GM12878 (cell line): ENCODE results near the gene NDUFB4. TPM values are rescaled to one million over a fixed set of nuclear protein-coding genes. Genes with fewer than 3 reads are reported as not detected.

ENCODE experiments used
- ATAC-seq: fragments of 200-7000 bp; cut with Tn5 transposase; 3 replicates; pipeline ENCODE4 v1.9.1; 2020; ENCODE audit warnings: mild to moderate bottlenecking, moderate library complexity
- BruUV-seq: library from RNA; stranded (reverse); fragments of 400-500 nt; replicated peaks from 2 replicates; lab custom pipeline; 2021; lab: Mats Ljungman, UMichigan
- CTCF ChIA-PET: fragments of 300-600 bp; sonication (Branson Sonifier 250); formaldehyde crosslinking; extraction: SDS; loops from one replicate; lab custom pipeline; 2021; ENCODE audit warnings: inconsistent platforms; lab: Yijun Ruan, JAX
- POLR2A ChIA-PET: fragments of 350-600 bp; formaldehyde crosslinking; extraction: SDS; loops from one replicate; lab custom pipeline; 2021; ENCODE audit warnings: inconsistent platforms; lab: Charles Lee
- RAD21 ChIA-PET: fragments of 300-600 bp; sonication (Branson Sonifier 250); formaldehyde crosslinking; loops from one replicate; lab custom pipeline; 2023; ENCODE audit warnings: antibody characterized with exemption; ENCODE audit not compliant: unreplicated experiment; lab: Charles Lee
- SMC1A ChIA-PET: fragments of 300-600 bp; sonication (Branson Sonifier 250); formaldehyde crosslinking; loops from one replicate; lab custom pipeline; 2023; ENCODE audit not compliant: unreplicated experiment, uncharacterized antibody; lab: Charles Lee
- DNase-seq: peaks from one replicate; pipeline ENCODE4 v3.0.0-alpha.2; 2011; ENCODE audit warnings: low read depth, low spot score
- FAIRE-seq: peaks from 3 replicates; lab custom pipeline; 2011; peaks lifted over from hg19 to GRCh38; lab: Jason Lieb, UNC
- H2AFZ ChIP-seq: 2 replicates; pipeline ENCODE4 v1.6.0; 2011; ENCODE audit warnings: low read depth, low read length, control low read depth; ENCODE audit not compliant: control insufficient read depth
- H3K27ac ChIP-seq: 2 replicates; pipeline ENCODE4 v1.5.1; 2011; ENCODE audit warnings: control low read depth; ENCODE audit not compliant: control insufficient read depth, insufficient read depth
- H3K27me3 ChIP-seq, 2 experiments: replicated peaks in 1 of 2; 2 replicates each; pipeline versions ENCODE4 v1.6.0 to v1.6.1; 2011; ENCODE audit warnings: low read length in 1 of 2; ENCODE audit not compliant: control insufficient read depth in 2 of 2, insufficient read depth in 2 of 2
- H3K36me3 ChIP-seq, 2 experiments: 2 replicates each; pipeline ENCODE4 v1.5.1; 2011; ENCODE audit warnings: low read length in 1 of 2; ENCODE audit not compliant: control insufficient read depth in 2 of 2, insufficient read depth in 2 of 2
- H3K4me1 ChIP-seq: 2 replicates; pipeline ENCODE4 v1.6.1; 2011; ENCODE audit warnings: mild to moderate bottlenecking, low read length, moderate library complexity, mixed read lengths; ENCODE audit not compliant: control insufficient read depth, insufficient read depth
- H3K4me2 ChIP-seq: 2 replicates; pipeline ENCODE4 v1.6.0; 2011; ENCODE audit warnings: control low read depth; ENCODE audit not compliant: control insufficient read depth, insufficient read depth
- H3K4me3 ChIP-seq: fragments of 200-600 bp; sonication (generic); 2 replicates; pipeline ENCODE4 v1.5.1; 2016
- H3K79me2 ChIP-seq: 2 replicates; pipeline ENCODE4 v1.6.0; 2011; ENCODE audit warnings: low read length; ENCODE audit not compliant: control insufficient read depth, insufficient read depth
- H3K9ac ChIP-seq: 2 replicates; pipeline ENCODE4 v1.8.0; 2011; ENCODE audit warnings: low read length, control low read depth, mixed read lengths; ENCODE audit not compliant: control insufficient read depth, insufficient read depth
- H3K9me3 ChIP-seq: replicated peaks from 3 replicates; pipeline ENCODE4 v1.5.1; 2011; ENCODE audit warnings: mild to moderate bottlenecking, low read length; ENCODE audit not compliant: control insufficient read depth, insufficient read depth
- H4K20me1 ChIP-seq: 2 replicates; pipeline ENCODE4 v1.6.0; 2011; ENCODE audit not compliant: control insufficient read depth, insufficient read depth
- CBX3 ChIP-seq: fragments of 200-600 bp; sonication (generic); IDR thresholded peaks from 2 replicates; pipeline ENCODE4 v1.6.1; 2016; ENCODE audit warnings: low read depth, borderline replicate concordance
- GATAD2B ChIP-seq: fragments of 450-650 bp; conservative IDR thresholded peaks from 2 replicates; pipeline ENCODE4 v1.6.1; 2017; ENCODE audit warnings: low read depth, mild to moderate bottlenecking, moderate library complexity
- IKZF2 ChIP-seq, 2 experiments: fragments of 450-650 bp; IDR thresholded peaks; 2 replicates each; pipeline ENCODE4 v1.6.1; 2017; ENCODE audit warnings: mild to moderate bottlenecking in 2 of 2, moderate library complexity in 2 of 2
- PAX8 ChIP-seq: fragments of 450-650 bp; IDR thresholded peaks from 2 replicates; pipeline ENCODE4 v1.6.1; 2017; ENCODE audit warnings: mild to moderate bottlenecking, moderate library complexity
- ZBTB11 ChIP-seq: fragments of 450-650 bp; formaldehyde crosslinking; IDR thresholded peaks from 2 replicates; pipeline ENCODE4 v1.5.0; 2022; ENCODE audit warnings: mild to moderate bottlenecking, missing genetic modification characterization
- ZSCAN29 ChIP-seq: fragments of 450-650 bp; IDR thresholded peaks from 2 replicates; pipeline ENCODE4 v1.6.1; 2017; ENCODE audit warnings: mild to moderate bottlenecking, moderate library complexity
- whole genome bisulfite sequencing: methylation state at CpG from one replicate; pipeline ENCODE4 v1.1.6; 2016; ENCODE audit warnings: low lambda C conversion rate; ENCODE audit not compliant: insufficient replicate concordance, insufficient coverage; ENCODE audit errors: missing lambda C conversion rate; 5-methylcytosine and 5-hydroxymethylcytosine counted together
- in situ Hi-C: fragments of 300-500 bp; cut with MboI; formaldehyde crosslinking; loops from 9 replicates; pipeline ENCODE4 v1.14.3; 2018; ENCODE audit warnings: mixed read lengths
- intact Hi-C: fragments of 100-400 bp; cut with micrococcal nuclease; formaldehyde crosslinking; loops from one replicate; pipeline ENCODE4 v1.14.2; 2022; ENCODE audit not compliant: unreplicated experiment
- polyA plus RNA-seq, 11 experiments: library from polyadenylated mRNA; depleted of rRNA in 4 of 11; unstranded in 6 of 11; stranded (reverse) in 5 of 11; fragments of >200 nt; fragmentation: Nextera tagmentation in 4 of 11; fragmentation: Illumina TruSeq in 1 of 11; extraction: Ambion mirVana in 4 of 11; extraction: Trizol in 1 of 11; gene quantifications; 1 replicate in 1 of 11; 2 replicates in 10 of 11; pipeline versions ENCODE4 v1.2.1 to v1.2.3, GENCODE V29; 2011 to 2016; ENCODE audit warnings: inconsistent platforms in 2 of 11, missing spikeins in 2 of 11, low read depth in 1 of 11
- total RNA-seq, 4 experiments: library from RNA; depleted of rRNA in 3 of 4; stranded (reverse); fragments of >200 nt in 3 of 4; fragmentation: Illumina TruSeq in 1 of 4; extraction: Trizol in 1 of 4; gene quantifications; 2 replicates each; pipeline versions ENCODE4 v1.2.1 to v1.2.3, GENCODE V29; 2013 to 2021

Gene NDUFB4
- total and polyA plus RNA-seq, 10 of the 15 experiments (the other 5 are each of a cell fraction or from before 2014, with no cell fraction given) = 155 to 864 (median 387) TPM

- BruUV-seq = no TSS peak
- POLR2A ChIA-PET = no interaction called here
Observed at GRCh38 chr3:120645083-120645845, 49.1 kb downstream of the NDUFB4 start.

More at GRCh38 chr3:120645083-120645845, 49.1 kb downstream of the NDUFB4 start:
- no peak for DNase-seq
- no peak overlapping the region for H3K9ac ChIP-seq
- no peak for ATAC-seq
- H3K4me2 ChIP-seq = no peak overlapping the region
- no peak overlapping the region for H3K27ac ChIP-seq
- intact Hi-C loops (no loop called here), in situ Hi-C loops (no loop called here)
- H3K27me3 ChIP-seq = no peaks in the 10 kb centered on the region
- ChIA-PET CTCF (no interaction called here), SMC1A (interaction anchor here (1.2 kb wide), 1 partner anchor 148 kb away, joined by 3 read pairs; no protein-coding TSS in a partner anchor), RAD21 (no interaction called here)
- H3K4me3 ChIP-seq = no peak overlapping the region
- WGBS = 20% methylated on average over 5 of the region's 5 CpGs
- FAIRE-seq = no peak
- H3K4me1 ChIP-seq = no peaks in the 10 kb centered on the region
- no peak overlapping the region for H2AFZ ChIP-seq
- TF ChIP-seq ZBTB11 (CRISPR knock-in tag) (no peak), PAX8 (no peak), IKZF2 (IDR thresholded peaks at IDR 0.05) (no peak), GATAD2B (no peak), CBX3 (no peak), ZSCAN29 (no peak)
- no peaks in the 10 kb centered on the region for H4K20me1 ChIP-seq
- no peaks in the 10 kb centered on the region for H3K9me3 ChIP-seq
- no peaks in the 10 kb centered on the region for H3K79me2 ChIP-seq
- no peaks in the 10 kb centered on the region for H3K36me3 ChIP-seq
